PFSK-1 (cell line): ENCODE results near the gene TAS2R46. TPM values are rescaled to one million over a fixed set of nuclear protein-coding genes. Genes with fewer than 3 reads are reported as not detected.
"Not testable (repeated sequence)": the region's sequence is repeated elsewhere in the genome, so short reads cannot be mapped to it uniquely, and the experiment has no call there.

Experiments used
- FOXP2 ChIP-seq: optimal IDR thresholded peaks from 2 replicates; pipeline ENCODE3; 2011; ENCODE audit warnings: borderline replicate concordance, control low read depth, inconsistent platforms; ENCODE audit not compliant: insufficient read depth; ENCODE audit errors: extremely low read length, extremely low read depth
- POLR2AphosphoS5 ChIP-seq: IDR thresholded peaks from 2 replicates; pipeline ENCODE4 v1.6.1; 2012; ENCODE audit warnings: low read depth, mild to moderate bottlenecking, control low read depth, low read length, moderate library complexity
- REST ChIP-seq, 2 experiments: IDR thresholded peaks; 2 replicates each; pipeline versions ENCODE4 v1.6.1 to v1.8.0; 2011 to 2012; ENCODE audit warnings: low read depth in 2 of 2, low read length in 2 of 2, control low read depth in 1 of 2, inconsistent platforms in 1 of 2, mild to moderate bottlenecking in 1 of 2, moderate library complexity in 1 of 2; ENCODE audit not compliant: insufficient read depth in 1 of 2
- SIN3A ChIP-seq: IDR thresholded peaks from 2 replicates; pipeline ENCODE4 v1.6.1; 2012; ENCODE audit warnings: mild to moderate bottlenecking, low read length, moderate library complexity, borderline replicate concordance; ENCODE audit not compliant: insufficient read depth
- TAF1 ChIP-seq: IDR thresholded peaks from 2 replicates; pipeline ENCODE4 v1.6.1; 2012; ENCODE audit warnings: low read length, control low read depth, borderline replicate concordance; ENCODE audit not compliant: insufficient read depth
- polyA plus RNA-seq: library from polyadenylated mRNA; unstranded; fragments of >200 nt; gene quantifications from one replicate; pipeline ENCODE4 v1.2.1, GENCODE V29; 2012; ENCODE audit warnings: low read depth, missing spikeins; ENCODE audit not compliant: insufficient read length

The TAS2R46 gene, protein sequence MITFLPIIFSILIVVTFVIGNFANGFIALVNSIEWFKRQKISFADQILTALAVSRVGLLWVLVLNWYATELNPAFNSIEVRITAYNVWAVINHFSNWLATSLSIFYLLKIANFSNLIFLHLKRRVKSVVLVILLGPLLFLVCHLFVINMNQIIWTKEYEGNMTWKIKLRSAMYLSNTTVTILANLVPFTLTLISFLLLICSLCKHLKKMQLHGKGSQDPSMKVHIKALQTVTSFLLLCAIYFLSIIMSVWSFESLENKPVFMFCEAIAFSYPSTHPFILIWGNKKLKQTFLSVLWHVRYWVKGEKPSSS
- not detected for polyA plus RNA-seq

DNA sequence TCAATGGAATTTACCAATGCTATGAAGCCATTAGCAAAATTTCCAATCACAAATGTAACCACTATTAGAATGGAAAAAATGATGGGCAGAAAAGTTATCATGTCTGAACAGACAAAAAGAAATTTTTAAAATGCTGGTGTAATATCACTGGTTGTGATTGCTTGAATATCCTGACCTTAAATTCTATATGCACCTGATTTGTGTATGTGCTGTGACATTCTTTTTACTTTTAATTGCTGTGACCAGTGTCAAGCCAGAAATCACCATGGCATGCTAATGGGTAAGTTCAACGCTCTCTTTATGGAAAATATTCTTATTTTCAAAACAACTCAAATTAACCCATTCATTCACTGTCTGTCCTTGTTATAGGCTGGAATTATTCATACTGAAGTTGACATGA is at the start of gene TAS2R46:
Gene TAS2R46 (minus strand): TSS at position 101 of the 400 bp plus-strand sequence. CDS start 0 bp downstream, at position 101.
- not testable (repeated sequence) for TF ChIP-seq SIN3A; REST (IDR thresholded peaks at IDR 0.05; ENCODE audit: insufficient read depth in 1 of 2, low read depth in 2 of 2, low read length in 2 of 2); TAF1

GRCh38 chr12:11108862-11109261 is 46.8 kb upstream of the TAS2R46 start:
- TF ChIP-seq SIN3A (no peak), FOXP2 (no peak), REST (IDR thresholded peaks at IDR 0.05; ENCODE audit: insufficient read depth in 1 of 2, low read depth in 2 of 2, low read length in 2 of 2) (no peak), TAF1 (no peak), POLR2AphosphoS5 (no peak)

DNA sequence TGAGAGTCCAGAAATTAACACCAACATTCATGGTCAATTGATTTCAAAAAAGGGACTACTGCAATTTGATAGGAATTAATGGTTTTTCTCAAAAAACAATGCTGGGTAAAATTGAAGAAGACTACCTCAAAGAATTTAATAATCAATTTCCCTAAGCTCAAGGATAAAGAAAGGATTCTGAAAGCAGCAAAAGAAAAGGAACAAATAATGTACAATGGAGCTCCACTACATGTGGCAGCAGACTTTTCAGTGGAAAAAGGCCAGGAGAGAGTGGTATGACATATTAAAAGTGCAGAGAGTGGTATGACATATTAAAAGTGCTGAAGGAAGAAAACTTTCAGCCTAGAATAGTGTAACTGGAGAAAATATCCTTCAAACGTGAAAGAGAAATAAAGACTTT is 45.6 kb upstream of the TAS2R46 start:
- no peak for TF ChIP-seq POLR2AphosphoS5
- TF ChIP-seq TAF1: no peak
- no peak for TF ChIP-seq REST (IDR thresholded peaks at IDR 0.05; ENCODE audit: insufficient read depth in 1 of 2, low read depth in 2 of 2, low read length in 2 of 2)
- no peak for TF ChIP-seq FOXP2
- no peak for TF ChIP-seq SIN3A

DNA sequence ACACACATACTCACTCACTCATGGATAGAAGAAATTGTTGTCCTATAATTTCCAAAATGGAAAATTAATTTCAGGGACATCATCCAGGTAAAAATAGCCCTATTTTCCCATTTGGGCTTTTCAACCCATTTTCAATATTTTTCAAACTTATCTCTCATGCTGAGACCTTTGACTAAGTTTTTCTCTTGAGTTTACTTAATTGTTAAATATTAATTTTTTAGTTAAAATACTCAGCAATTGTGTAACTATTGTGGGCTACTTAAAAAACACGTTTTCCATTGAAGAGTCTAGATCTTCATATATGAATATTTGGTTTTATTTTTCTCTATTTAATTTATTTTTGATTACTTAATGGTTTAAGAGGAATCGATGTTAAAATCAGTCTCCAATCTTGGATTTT is 44.2 kb upstream of the TAS2R46 start:
- no peak for TF ChIP-seq TAF1
- no peak for TF ChIP-seq FOXP2
- TF ChIP-seq REST (IDR thresholded peaks at IDR 0.05; ENCODE audit: insufficient read depth in 1 of 2, low read depth in 2 of 2, low read length in 2 of 2): no peak
- TF ChIP-seq SIN3A: no peak
- no peak for TF ChIP-seq POLR2AphosphoS5

GRCh38 chr12:11105546-11105945 is 43.5 kb upstream of the TAS2R46 start:
- TF ChIP-seq POLR2AphosphoS5 (no peak), FOXP2 (no peak), TAF1 (no peak), REST (IDR thresholded peaks at IDR 0.05; ENCODE audit: insufficient read depth in 1 of 2, low read depth in 2 of 2, low read length in 2 of 2) (no peak), SIN3A (no peak)
